Rectal smooth muscle tissue (tissue), 1 donor: ENCODE data around the gene BRINP3.

Experiments
- H3K27ac ChIP-seq: one replicate; pipeline ENCODE4 v1.7.0; 2013; ENCODE audit warnings: low read depth, low read length, inconsistent platforms
- H3K27me3 ChIP-seq: one replicate; pipeline ENCODE4 v1.7.0; 2013; ENCODE audit warnings: low read length; ENCODE audit not compliant: control insufficient read depth, insufficient read depth
- H3K36me3 ChIP-seq: one replicate; pipeline ENCODE4 v1.7.0; 2013; ENCODE audit warnings: low read length; ENCODE audit not compliant: control insufficient read depth, insufficient read depth
- H3K4me1 ChIP-seq: one replicate; pipeline ENCODE4 v1.7.0; 2013; ENCODE audit warnings: low read length; ENCODE audit not compliant: control insufficient read depth, insufficient read depth
- H3K4me3 ChIP-seq: one replicate; pipeline ENCODE4 v1.7.0; 2013; ENCODE audit warnings: low read length
- H3K9ac ChIP-seq: one replicate; pipeline ENCODE4 v1.7.0; 2013; ENCODE audit warnings: low read length

BRINP3 gene

GRCh38 chr1:190049314-190049713 is 428.4 kb downstream of the BRINP3 start:
- Histone ChIP-seq H3K27ac (no peak overlapping the region), H3K36me3 (no peaks in the 10 kb centered on the region), H3K9ac (no peak overlapping the region), H3K4me1 (no peaks in the 10 kb centered on the region), H3K4me3 (no peak overlapping the region), H3K27me3 (no peaks in the 10 kb centered on the region)
